ENCODE measurements around the gene TMEM138.
A peak's percentile ranks its signal among the peaks of the same experiment; 100 is the strongest.

Gene TMEM138

GRCh38 chr11:61361741-61362541 lies at the start of gene TMEM138, which contains the start of gene CYB561A3:
TMEM138 (plus strand) TSS chr11:61362374; CDS start chr11:61364391, 2,017 bp downstream.
CYB561A3 (minus strand) TSS chr11:61361882; CDS start chr11:61356713, 5,169 bp downstream.
- peak; percentile 69 to 72 for DNase-seq (ENCODE audit: low read depth in 2 of 2)

DNA sequence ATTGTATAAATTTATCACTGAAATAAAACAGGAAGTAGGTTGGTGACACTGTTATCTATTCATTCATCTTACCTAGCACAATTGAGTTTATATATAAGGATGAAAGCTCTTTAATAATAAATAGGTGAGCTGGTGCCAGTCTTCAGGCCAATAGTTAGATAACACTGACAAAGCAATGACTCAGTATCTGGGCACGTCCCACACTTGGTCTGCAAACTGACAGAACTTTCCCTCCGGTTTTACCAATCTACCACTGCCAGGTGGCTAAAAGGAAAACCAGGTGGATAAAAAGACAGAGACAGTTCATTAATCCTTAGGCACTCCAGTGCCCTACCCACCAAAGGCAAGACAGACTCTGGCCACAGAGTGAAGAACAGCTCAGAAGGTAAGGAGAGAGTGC lies 46.9 kb upstream of the TMEM138 start:
- no peak for DNase-seq (ENCODE audit: low read depth in 2 of 2)

DNA sequence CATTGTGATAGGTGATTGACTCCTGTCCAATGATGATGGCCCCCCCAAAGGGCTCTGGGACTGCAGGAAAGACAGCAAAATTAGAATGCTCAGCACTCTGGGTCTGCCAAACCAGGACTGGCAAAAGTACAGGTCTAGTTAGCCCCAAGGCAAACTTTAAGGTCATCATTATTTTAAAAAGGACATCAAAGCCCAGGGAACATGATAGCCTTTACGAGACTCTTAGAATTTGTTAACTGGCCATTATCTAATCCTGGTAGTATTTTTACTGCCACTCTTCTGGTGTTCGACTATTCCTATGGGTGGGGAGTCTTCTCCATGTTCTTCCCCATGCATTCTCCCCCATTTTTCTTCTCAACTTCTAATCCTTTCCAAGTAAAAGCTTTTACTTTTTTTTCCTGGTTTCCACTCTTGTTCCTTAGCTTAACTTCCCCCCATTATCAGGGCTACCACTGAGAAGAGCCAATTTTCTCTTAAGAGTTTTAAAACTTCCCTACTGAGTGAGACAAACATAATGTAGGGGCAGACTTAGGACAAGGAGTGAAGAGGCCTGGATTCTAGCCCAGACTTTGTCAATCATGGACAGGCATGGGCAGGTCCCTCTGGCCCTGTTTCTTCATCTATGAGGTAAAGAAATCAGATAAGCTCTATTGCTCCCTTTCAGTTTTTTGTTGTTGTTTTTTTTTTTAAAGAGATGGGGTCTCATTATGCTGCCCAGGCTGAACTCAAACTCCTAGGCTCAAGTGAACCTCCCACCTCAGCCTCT lies 36.3 kb upstream of the TMEM138 start:
- DNase-seq (ENCODE audit: low read depth in 2 of 2) = no peak

DNA sequence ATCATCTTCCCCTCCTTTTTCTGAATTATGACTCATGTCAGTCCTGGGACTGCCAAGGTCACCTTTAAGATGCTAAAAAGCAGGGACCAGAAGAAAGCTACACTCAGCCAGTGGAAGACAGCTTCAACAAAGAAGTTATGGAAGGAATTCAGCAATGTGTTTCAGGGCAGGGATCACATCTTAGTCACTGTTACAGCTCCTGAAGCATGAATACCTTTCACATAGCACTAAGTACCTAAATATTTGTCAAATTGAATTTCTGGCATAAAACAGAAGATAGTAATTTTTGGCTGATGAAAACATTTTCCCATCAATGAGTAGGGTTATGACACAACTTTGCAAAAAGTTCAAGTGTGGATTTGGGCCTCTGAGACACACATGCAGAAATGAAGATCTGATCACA lies 34.5 kb upstream of the TMEM138 start:
- no peak for DNase-seq (ENCODE audit: low read depth in 2 of 2)

- DNase-seq (ENCODE audit: low read depth in 2 of 2) = no peak
Observed at GRCh38 chr11:61328351-61328750, 33.8 kb upstream of the TMEM138 start.

DNA sequence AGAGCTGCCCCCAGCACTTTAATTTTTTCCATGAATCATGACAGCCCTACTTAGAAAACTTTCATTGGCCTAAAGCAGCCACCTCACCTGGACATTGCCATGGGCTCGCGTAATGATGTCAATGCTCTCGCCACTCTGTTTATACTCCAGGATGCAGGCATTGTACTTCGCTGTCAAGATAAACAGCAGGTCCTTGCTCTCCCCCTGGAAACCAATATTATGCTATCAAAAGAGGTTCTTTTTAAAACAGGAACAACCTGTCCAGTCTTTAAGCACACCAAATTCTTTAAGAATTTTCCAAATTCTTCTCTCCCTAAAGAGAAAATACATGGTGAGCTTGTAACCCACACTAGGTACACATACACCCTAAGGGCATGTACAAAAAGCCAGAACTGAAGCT lies 32.3 kb upstream of the TMEM138 start:
- no peak for DNase-seq (ENCODE audit: low read depth in 2 of 2)

DNA sequence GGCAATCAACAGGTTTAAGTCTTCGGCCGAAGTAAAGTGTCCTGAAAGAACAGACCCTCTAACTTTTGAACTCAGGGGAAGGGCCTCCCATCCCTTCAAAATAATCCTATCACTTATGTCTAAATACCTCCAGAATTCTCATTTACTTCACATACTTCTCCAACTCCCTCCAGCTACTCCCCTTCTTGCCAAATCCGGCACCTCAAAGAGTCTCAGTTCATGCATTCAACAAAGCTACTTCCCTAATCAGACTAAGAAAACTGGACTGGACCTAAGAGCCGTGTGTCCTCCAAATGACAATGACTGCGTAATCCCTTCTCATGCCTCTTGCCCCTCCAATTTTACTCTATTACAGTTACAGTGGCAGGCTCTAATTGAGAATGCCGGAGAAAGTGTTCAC lies 30.5 kb upstream of the TMEM138 start:
- no peak for DNase-seq (ENCODE audit: low read depth in 2 of 2)

- no peak for DNase-seq (ENCODE audit: low read depth in 2 of 2)
Observed at GRCh38 chr11:61332281-61332796, 29.8 kb upstream of the TMEM138 start.

- DNase-seq (ENCODE audit: low read depth in 2 of 2) = peak; percentile 93 to 95
Observed at GRCh38 chr11:61332797-61333549, 29.2 kb upstream of the TMEM138 start, which contains the start of the genes DDB1 and TKFC. DDB1 (minus strand) TSS chr11:61333105; CDS start chr11:61332968, 137 bp downstream. TKFC (plus strand) TSS chr11:61333228; CDS start chr11:61334729, 1,501 bp downstream.

GRCh38 chr11:61333550-61334433 lies 28.4 kb upstream of the TMEM138 start:
- no peak for DNase-seq (ENCODE audit: low read depth in 2 of 2)

GRCh38 chr11:61334434-61335354 lies 27.5 kb upstream of the TMEM138 start:
- DNase-seq (ENCODE audit: low read depth in 2 of 2) = no peak

DNA sequence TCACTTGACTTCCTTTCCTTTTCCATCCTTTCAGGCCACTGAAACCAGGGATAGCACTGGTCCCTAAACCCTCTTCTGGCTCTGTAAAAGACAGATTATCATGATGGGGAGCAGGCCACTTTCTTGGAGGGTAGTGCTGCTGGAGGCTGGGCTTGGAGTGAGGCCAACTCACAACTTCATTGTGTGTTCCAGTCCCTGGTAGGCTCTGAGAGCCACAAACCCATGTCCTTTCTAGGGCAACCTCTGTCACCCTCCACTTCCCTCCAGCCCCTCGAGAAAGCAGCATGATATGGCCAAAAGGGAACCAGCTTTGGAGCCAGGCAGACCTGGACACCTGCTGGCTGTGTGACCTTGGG lies 26.8 kb upstream of the TMEM138 start:
- DNase-seq (ENCODE audit: low read depth in 2 of 2) = no peak

DNA sequence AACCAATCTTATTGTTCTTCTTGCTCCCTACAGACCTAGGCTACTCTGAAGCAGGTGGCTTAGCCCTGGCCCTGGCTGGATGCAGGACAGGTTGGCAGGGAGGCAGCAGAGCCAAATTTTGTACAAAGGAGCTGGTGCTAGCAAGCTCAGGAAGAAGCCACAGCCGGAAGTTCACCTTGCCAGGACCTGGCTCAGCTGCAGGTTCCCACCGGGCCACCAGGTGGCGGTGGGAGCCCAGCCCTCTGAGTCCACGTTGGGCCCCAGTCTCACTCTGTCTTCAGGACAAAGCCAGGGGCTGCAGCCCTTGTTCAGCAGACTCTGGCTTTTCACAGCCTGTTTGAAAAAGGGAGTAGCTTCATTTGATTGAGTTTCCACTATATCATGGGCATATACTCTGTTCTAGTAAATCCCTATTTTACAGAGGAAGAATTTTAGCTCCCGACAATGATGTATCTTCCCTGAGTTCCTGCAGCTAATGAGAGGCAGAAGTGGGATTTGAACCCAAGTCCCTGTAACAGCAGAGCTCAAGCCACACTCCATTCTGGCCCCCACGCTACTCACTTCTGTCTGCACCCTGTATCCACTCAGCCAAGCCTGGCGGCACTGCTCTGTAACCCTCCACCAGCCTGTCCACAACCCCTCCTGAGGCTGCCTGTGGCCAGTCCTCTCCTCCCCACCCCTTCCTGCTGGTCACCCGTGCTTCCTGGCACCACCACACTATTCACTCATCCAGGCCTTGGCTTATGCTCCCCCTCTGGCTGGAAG lies 25.8 kb upstream of the TMEM138 start:
- DNase-seq (ENCODE audit: low read depth in 2 of 2) = peak; percentile 60

GRCh38 chr11:61337706-61338470 lies 24.3 kb upstream of the TMEM138 start:
- DNase-seq (ENCODE audit: low read depth in 2 of 2) = no peak

- DNase-seq (ENCODE audit: low read depth in 2 of 2) = no peak
Observed at GRCh38 chr11:61338783-61339489, 23.2 kb upstream of the TMEM138 start.

- no peak for DNase-seq (ENCODE audit: low read depth in 2 of 2)
Observed at GRCh38 chr11:61339490-61339878, 22.7 kb upstream of the TMEM138 start.

DNA sequence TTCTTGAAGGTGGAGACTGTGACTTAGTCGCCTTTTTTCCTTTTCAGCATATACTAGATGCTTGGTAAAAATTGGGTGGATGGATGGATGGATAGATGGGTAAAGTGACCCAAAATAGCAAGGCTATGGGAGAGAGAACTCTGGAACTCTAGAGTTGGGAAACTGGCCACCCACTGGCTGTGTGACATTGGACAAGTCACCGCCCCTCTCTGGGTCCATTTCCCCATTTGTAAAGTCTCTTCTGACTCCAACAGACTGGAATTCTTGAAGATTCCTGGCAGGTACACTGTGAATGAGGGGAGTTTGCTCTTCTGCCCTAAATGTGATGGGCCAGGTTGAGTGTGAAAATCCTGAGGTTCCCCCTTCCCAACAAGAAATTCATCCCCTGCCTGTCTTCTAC lies 21.2 kb upstream of the TMEM138 start:
- DNase-seq (ENCODE audit: low read depth in 2 of 2) = no peak

DNA sequence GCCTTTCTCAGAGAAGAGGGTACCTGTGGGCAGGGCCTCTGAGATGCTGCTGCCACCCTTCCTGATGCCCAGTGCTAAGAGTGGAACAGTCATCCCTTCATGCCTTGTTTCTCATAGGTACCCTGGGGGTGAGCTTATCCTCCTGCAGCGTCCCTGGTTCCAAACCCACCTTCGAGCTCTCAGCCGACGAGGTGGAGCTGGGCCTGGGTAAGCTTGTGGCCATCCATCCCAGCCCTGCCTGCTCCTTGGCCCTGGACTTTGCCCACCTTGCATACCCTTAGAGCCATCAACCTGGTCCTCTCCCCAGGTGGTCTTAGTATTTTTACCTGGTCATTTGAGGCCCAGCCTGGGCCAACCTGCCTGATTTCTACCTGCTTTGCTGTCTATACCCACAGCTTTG lies 20.5 kb upstream of the TMEM138 start:
- DNase-seq (ENCODE audit: low read depth in 2 of 2) = no peak

Data from stimulated activated CD8-positive, alpha-beta memory T cell treated with anti-CD3 and anti-CD28 coated beads, Interleukin-7, amount 100 ng/mL, for 1 hour (primary cell).